ENCODE data around the gene LATS2.

Gene LATS2

DNA sequence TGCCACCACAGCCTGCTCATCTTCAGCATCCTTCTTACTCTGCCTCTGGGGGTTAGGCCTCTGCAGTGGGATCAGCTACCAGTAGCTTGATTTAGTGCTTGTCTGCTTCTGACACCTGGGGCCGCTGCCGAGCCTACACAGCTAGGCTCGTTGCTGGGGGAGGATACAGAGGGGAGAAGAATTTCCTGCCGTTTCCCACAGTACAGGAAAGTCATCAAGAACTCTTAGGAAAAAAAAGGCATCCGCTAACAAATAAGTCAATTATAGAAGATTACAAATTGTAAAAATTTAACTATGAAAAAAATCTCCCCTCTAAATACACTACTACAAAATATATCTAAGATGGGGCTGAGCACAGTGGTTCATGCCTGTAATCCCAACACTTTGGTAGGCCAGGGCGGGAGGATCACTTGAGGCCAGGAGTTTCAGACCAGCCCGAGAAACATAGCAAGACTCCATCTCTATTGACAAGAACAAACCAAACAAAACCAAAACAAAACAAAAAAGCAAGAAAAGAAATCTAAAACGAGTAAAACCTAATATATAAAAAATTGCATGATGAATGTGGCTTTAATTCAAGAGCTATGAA lies 26.7 kb downstream of the LATS2 start:
- Histone ChIP-seq H3K4me2 (no peak overlapping the region), H3K9ac (no peak overlapping the region), H4K20me1 (ENCODE audit: insufficient read depth) (no peaks in the 10 kb centered on the region), H3K4me1 (ENCODE audit: low read depth, poor library complexity, severe bottlenecking) (no peaks in the 10 kb centered on the region), H3K36me3 (ENCODE audit: insufficient read depth) (no peaks in the 10 kb centered on the region), H3K27ac (no peak overlapping the region), H3K79me2 (ENCODE audit: insufficient read depth, low read depth) (no peaks in the 10 kb centered on the region), H2AFZ (ENCODE audit: low read depth) (no peak overlapping the region), H3K27me3 (ENCODE audit: insufficient read depth, low read depth) (no peaks in the 10 kb centered on the region), H3K4me3 (IDR thresholded peaks at IDR 0.05; ENCODE audit: insufficient read depth, low read depth, low read length) (no peak overlapping the region)
- TF ChIP-seq CTCF (conservative IDR thresholded peaks at IDR 0.05; ENCODE audit: low read depth, low read length): no peak

DNA sequence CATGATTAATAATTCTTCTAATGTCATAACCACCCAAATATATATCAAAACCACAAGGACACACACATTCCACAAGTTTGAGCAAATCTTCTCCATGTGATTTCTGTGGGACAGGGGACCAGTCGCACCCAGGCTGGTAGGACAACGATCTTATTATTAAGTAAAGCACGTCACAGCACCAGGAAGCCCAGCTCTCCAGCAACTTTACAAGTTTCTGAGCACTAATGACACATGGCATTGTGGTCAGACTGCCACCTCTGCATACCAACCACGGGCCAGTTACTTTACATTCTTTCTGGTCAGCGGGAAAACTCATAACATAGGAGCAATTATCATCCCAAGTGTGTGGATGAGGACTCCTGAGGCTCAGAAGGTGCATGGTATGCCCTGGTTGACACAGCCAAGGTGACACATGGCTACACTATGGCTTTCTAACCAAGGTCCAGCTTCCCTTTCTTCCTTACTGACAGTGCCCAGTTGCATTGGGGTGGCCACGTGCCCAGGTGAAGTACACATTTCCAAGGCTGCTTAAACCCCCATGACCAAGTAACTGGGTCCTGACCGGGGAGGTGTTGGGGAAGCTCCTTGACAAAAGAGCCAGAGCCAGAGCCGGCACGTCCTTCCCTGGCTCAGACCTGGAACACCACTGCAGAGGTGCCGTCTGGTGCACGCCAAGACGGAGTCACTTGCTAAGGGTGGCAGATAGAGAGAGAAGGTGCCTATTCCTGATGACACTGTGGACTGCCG lies 27.4 kb downstream of the LATS2 start:
- Histone ChIP-seq H4K20me1 (ENCODE audit: insufficient read depth) (no peaks in the 10 kb centered on the region), H3K36me3 (ENCODE audit: insufficient read depth) (no peaks in the 10 kb centered on the region), H3K79me2 (ENCODE audit: insufficient read depth, low read depth) (no peaks in the 10 kb centered on the region), H2AFZ (ENCODE audit: low read depth) (no peak overlapping the region), H3K27me3 (ENCODE audit: insufficient read depth, low read depth) (no peaks in the 10 kb centered on the region), H3K4me3 (IDR thresholded peaks at IDR 0.05; ENCODE audit: insufficient read depth, low read depth, low read length) (no peak overlapping the region), H3K4me2 (no peak overlapping the region), H3K27ac (no peak overlapping the region), H3K9ac (no peak overlapping the region), H3K4me1 (ENCODE audit: low read depth, poor library complexity, severe bottlenecking) (no peaks in the 10 kb centered on the region)
- TF ChIP-seq CTCF (conservative IDR thresholded peaks at IDR 0.05; ENCODE audit: low read depth, low read length): no peak

GRCh38 chr13:21033212-21033840 lies 28.1 kb downstream of the LATS2 start:
- Histone ChIP-seq H3K4me3 (IDR thresholded peaks at IDR 0.05; ENCODE audit: insufficient read depth, low read depth, low read length) (no peak overlapping the region), H4K20me1 (ENCODE audit: insufficient read depth) (no peaks in the 10 kb centered on the region), H3K4me1 (ENCODE audit: low read depth, poor library complexity, severe bottlenecking) (no peaks in the 10 kb centered on the region), H3K4me2 (no peak overlapping the region), H3K36me3 (ENCODE audit: insufficient read depth) (no peaks in the 10 kb centered on the region), H2AFZ (ENCODE audit: low read depth) (no peak overlapping the region), H3K27ac (no peak overlapping the region), H3K27me3 (ENCODE audit: insufficient read depth, low read depth) (no peaks in the 10 kb centered on the region), H3K9ac (no peak overlapping the region), H3K79me2 (ENCODE audit: insufficient read depth, low read depth) (no peaks in the 10 kb centered on the region)
- no peak for TF ChIP-seq CTCF (conservative IDR thresholded peaks at IDR 0.05; ENCODE audit: low read depth, low read length)

- Histone ChIP-seq H3K36me3 (ENCODE audit: insufficient read depth) (no peaks in the 10 kb centered on the region), H3K27me3 (ENCODE audit: insufficient read depth, low read depth) (no peaks in the 10 kb centered on the region), H3K27ac (no peak overlapping the region), H4K20me1 (ENCODE audit: insufficient read depth) (no peaks in the 10 kb centered on the region), H3K9ac (no peak overlapping the region), H3K4me1 (ENCODE audit: low read depth, poor library complexity, severe bottlenecking) (no peaks in the 10 kb centered on the region), H2AFZ (ENCODE audit: low read depth) (no peak overlapping the region), H3K4me3 (IDR thresholded peaks at IDR 0.05; ENCODE audit: insufficient read depth, low read depth, low read length) (no peak overlapping the region), H3K4me2 (no peak overlapping the region), H3K79me2 (ENCODE audit: insufficient read depth, low read depth) (no peaks in the 10 kb centered on the region)
- TF ChIP-seq CTCF (conservative IDR thresholded peaks at IDR 0.05; ENCODE audit: low read depth, low read length): no peak
Observed at GRCh38 chr13:21032656-21033055, 28.7 kb downstream of the LATS2 start.

Data from KMS-11 (cell line).